Parathyroid adenoma (tissue), 2 donors: ENCODE results near the gene WWTR1.

ENCODE experiments used
- H2AFZ ChIP-seq: fragments of 300-600 bp; sonication (generic); one replicate; pipeline ENCODE4 v1.7.0; 2017; ENCODE audit warnings: antibody characterized with exemption, mild to moderate bottlenecking
- H3K27ac ChIP-seq: fragments of 300-600 bp; sonication (generic); one replicate; pipeline ENCODE4 v1.7.0; 2017
- H3K27me3 ChIP-seq: fragments of 300-600 bp; sonication (generic); one replicate; pipeline ENCODE4 v1.7.0; 2017; ENCODE audit warnings: low read length; ENCODE audit not compliant: control insufficient read depth, insufficient read depth
- H3K36me3 ChIP-seq: fragments of 300-600 bp; sonication (generic); one replicate; pipeline ENCODE4 v1.7.0; 2017; ENCODE audit warnings: low read length; ENCODE audit not compliant: control insufficient read depth, insufficient read depth
- H3K4me1 ChIP-seq: fragments of 300-600 bp; sonication (generic); one replicate; pipeline ENCODE4 v1.7.0; 2017; ENCODE audit warnings: control low read depth
- H3K4me2 ChIP-seq: fragments of 300-600 bp; sonication (generic); one replicate; pipeline ENCODE4 v1.7.0; 2017; ENCODE audit warnings: low read length
- H3K4me3 ChIP-seq: fragments of 300-600 bp; sonication (generic); one replicate; pipeline ENCODE4 v1.7.0; 2017; ENCODE audit warnings: low read depth, low read length
- H3K79me2 ChIP-seq: fragments of 300-600 bp; sonication (generic); one replicate; pipeline ENCODE4 v1.7.0; 2017; ENCODE audit warnings: control low read depth
- H3K9ac ChIP-seq: fragments of 300-600 bp; sonication (generic); one replicate; pipeline ENCODE4 v1.7.0; 2017; ENCODE audit warnings: mild to moderate bottlenecking
- H3K9me3 ChIP-seq: fragments of 300-600 bp; sonication (generic); one replicate; pipeline ENCODE4 v1.7.0; 2017; ENCODE audit warnings: low read length; ENCODE audit not compliant: control insufficient read depth
- CTCF ChIP-seq: fragments of 300-600 bp; sonication (generic); IDR thresholded peaks from one replicate; pipeline ENCODE4 v1.7.0; 2017; ENCODE audit warnings: antibody characterized with exemption, mild to moderate bottlenecking
- donor health status: primary hyperparathyroidism.

The WWTR1 gene

GRCh38 chr3:149583921-149584635 is 73.7 kb downstream of the WWTR1 start:
- Histone ChIP-seq H3K9me3 (no peaks in the 10 kb centered on the region), H3K27me3 (no peaks in the 10 kb centered on the region), H3K9ac (no peak overlapping the region), H3K4me1 (no peaks in the 10 kb centered on the region), H3K36me3 (no peaks in the 10 kb centered on the region), H2AFZ (no peak overlapping the region), H3K79me2 (no peaks in the 10 kb centered on the region), H3K27ac (no peak overlapping the region), H3K4me3 (no peak overlapping the region), H3K4me2 (no peak overlapping the region)
- no peak for TF ChIP-seq CTCF

GRCh38 chr3:149582395-149582794 is 75.4 kb downstream of the WWTR1 start:
- Histone ChIP-seq H3K27ac (no peak overlapping the region), H3K79me2 (peaks cover 2% of the 10 kb centered on the region), H3K4me3 (no peak overlapping the region), H3K9ac (no peak overlapping the region), H2AFZ (no peak overlapping the region), H3K27me3 (no peaks in the 10 kb centered on the region), H3K4me1 (peaks cover 4% of the 10 kb centered on the region), H3K9me3 (no peaks in the 10 kb centered on the region), H3K4me2 (no peak overlapping the region), H3K36me3 (no peaks in the 10 kb centered on the region)
- no peak for TF ChIP-seq CTCF

GRCh38 chr3:149581681-149582370 is 76.0 kb downstream of the WWTR1 start:
- H3K4me1 ChIP-seq, result peaks cover 4% of the 10 kb centered on the region
- peaks cover 3% of the 10 kb centered on the region for H3K79me2 ChIP-seq
- no peak overlapping the region for H3K9ac ChIP-seq
- H3K4me3 ChIP-seq, result no peak overlapping the region
- no peak overlapping the region for H3K4me2 ChIP-seq
- no peaks in the 10 kb centered on the region for H3K36me3 ChIP-seq
- TF ChIP-seq CTCF, result no peak
- H2AFZ ChIP-seq, result no peak overlapping the region
- no peaks in the 10 kb centered on the region for H3K9me3 ChIP-seq
- no peak overlapping the region for H3K27ac ChIP-seq
- no peaks in the 10 kb centered on the region for H3K27me3 ChIP-seq

GRCh38 chr3:149581248-149581647 is 76.6 kb downstream of the WWTR1 start:
- H3K79me2 ChIP-seq, result peaks cover 4% of the 10 kb centered on the region
- H3K27ac ChIP-seq, result no peak overlapping the region
- H3K9ac ChIP-seq, result no peak overlapping the region
- H3K36me3 ChIP-seq, result no peaks in the 10 kb centered on the region
- H2AFZ ChIP-seq, result no peak overlapping the region
- H3K4me1 ChIP-seq, result peaks cover 5% of the 10 kb centered on the region
- no peaks in the 10 kb centered on the region for H3K9me3 ChIP-seq
- no peak for TF ChIP-seq CTCF
- no peak overlapping the region for H3K4me2 ChIP-seq
- H3K27me3 ChIP-seq, result no peaks in the 10 kb centered on the region
- H3K4me3 ChIP-seq, result no peak overlapping the region
